HG02943 (cell line): ENCODE results near the gene HIRIP3.

Experiments
- ATAC-seq: cut with Tn5 transposase; IDR thresholded peaks from one replicate; pipeline ENCODE4 v1.9.1; 2021; ENCODE audit warnings: mild to moderate bottlenecking, low read depth, moderate library complexity; ENCODE audit not compliant: unreplicated experiment

Gene HIRIP3

GRCh38 chr16:30000735-30001631 lies 5.6 kb upstream of the HIRIP3 start:
- no peak for ATAC-seq

- ATAC-seq: no peak
Measured at GRCh38 chr16:29999605-30000004, 4.2 kb upstream of the HIRIP3 start.

DNA sequence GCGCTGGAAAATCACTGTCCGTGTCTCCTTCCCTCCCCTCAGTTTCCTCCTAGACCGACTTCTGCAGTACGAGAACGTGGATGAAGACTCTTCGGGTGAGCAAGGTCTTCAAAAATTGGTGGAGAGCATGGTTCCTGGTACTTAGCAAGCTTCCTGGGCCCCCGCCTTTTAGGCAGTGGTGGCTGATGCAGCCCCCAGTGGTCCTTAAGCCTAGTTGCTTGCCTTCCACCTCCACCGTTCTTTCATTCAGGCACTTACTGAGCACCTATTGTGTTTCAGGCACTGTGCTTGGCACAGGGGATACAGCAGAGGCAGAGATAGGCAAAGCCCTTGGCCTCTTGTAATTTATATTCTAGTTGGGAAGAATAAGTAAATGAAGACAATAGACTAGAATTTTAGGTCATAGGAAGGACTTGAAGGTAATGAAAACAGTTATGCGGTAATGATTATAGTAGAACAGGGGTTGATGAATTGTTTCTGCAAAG lies 1.4 kb upstream of the HIRIP3 start:
- ATAC-seq: no peak

DNA sequence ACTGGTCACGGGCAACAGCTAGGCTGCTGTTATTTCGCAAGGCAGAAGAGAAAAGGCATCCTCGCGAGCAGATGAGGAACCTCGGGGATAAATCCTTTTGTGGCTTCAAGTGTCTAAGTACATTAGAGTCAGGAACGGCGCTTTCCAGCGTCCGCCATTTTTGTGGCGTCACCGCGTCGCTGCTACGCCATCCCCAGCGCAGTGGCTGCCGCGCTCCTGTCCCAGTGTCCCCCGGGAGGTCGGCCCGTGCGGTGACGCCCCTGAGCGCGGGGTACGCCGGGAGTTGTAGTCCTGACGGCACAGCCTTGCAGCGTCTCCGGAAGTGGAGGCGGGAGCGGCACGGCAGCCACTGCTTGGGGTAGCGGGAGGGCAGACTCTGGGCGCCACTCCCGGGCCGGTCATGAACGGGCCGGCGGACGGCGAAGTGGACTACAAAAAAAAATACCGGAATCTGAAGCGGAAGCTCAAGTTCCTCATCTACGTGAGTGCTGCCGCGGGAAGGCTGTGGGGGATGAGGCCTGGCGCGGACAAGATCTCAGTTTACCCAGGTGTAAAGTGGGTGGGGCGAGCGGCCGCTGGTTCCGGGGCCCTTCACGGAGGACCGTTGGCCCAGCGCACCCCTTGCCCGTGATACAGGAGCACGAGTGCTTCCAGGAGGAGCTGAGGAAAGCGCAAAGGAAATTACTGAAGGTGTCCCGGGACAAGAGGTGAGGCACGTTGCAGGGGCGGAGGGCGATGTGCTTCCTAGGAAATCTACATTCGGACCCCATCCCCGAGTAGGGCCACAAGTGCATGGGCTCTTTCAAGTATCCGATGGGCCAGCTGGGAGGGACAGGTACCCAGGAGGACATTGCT lies 721 bp upstream of the HIRIP3 start, which contains the start of gene INO80E:
TSS of gene INO80E (plus strand) at position 331 of the 855 bp plus-strand sequence. CDS start at position 401, 70 bp downstream.
- ATAC-seq: peak; percentile 71

GRCh38 chr16:29994600-29995323 lies 655 bp downstream of the HIRIP3 start:
- peak; percentile 39 for ATAC-seq

- no peak for ATAC-seq
Measured at GRCh38 chr16:29993903-29994599, 1.4 kb downstream of the HIRIP3 start.

GRCh38 chr16:29993191-29993902 lies 2.1 kb downstream of the HIRIP3 start:
- ATAC-seq: no peak

GRCh38 chr16:29992344-29992967 lies 3.0 kb downstream of the HIRIP3 start:
- no peak for ATAC-seq

GRCh38 chr16:29991571-29991904 lies 3.9 kb downstream of the HIRIP3 start:
- no peak for ATAC-seq

DNA sequence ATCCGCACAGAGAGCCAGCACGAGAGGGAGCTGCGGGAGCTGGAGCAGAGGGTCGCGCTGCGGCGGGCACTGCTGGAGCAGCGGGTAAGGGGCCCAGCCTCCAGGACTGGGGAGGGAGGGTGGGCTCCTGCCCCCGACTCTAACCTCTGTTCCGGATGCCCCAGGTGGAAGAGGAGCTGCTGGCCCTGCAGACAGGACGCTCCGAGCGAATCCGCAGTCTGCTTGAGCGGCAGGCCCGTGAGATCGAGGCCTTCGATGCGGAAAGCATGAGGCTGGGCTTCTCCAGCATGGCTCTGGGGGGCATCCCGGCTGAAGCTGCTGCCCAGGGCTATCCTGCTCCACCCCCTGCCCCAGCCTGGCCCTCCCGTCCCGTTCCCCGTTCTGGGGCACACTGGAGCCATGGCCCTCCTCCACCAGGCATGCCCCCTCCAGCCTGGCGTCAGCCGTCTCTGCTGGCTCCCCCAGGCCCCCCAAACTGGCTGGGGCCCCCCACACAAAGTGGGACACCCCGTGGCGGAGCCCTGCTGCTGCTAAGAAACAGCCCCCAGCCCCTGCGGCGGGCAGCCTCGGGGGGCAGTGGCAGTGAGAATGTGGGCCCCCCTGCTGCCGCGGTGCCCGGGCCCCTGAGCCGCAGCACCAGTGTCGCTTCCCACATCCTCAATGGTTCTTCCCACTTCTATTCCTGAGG lies 4.4 kb downstream of the HIRIP3 start:
- ATAC-seq: no peak

DNA sequence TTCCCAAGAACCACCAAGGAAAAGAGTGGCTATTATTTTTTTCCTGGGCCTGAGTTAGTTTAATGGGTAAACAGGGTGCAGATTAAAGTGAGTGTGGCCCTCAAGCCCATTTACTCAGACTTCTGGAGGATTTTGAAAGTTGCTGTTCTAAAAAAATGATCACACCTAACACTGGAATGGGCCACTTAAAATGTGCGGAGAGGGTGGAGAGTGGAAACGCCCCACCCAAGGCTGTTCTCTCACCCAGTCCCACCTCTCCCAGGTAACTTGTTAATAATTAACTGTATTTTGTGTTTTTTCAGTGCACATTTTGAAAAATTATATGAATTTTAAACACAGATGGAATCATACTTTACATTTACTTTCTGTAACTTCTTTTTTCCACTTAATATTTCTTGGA lies 5.4 kb downstream of the HIRIP3 start:
- no peak for ATAC-seq

- no peak for ATAC-seq
Measured at GRCh38 chr16:29989111-29989858, 6.1 kb downstream of the HIRIP3 start.

- no peak for ATAC-seq
Measured at GRCh38 chr16:29988346-29989075, 6.9 kb downstream of the HIRIP3 start.

DNA sequence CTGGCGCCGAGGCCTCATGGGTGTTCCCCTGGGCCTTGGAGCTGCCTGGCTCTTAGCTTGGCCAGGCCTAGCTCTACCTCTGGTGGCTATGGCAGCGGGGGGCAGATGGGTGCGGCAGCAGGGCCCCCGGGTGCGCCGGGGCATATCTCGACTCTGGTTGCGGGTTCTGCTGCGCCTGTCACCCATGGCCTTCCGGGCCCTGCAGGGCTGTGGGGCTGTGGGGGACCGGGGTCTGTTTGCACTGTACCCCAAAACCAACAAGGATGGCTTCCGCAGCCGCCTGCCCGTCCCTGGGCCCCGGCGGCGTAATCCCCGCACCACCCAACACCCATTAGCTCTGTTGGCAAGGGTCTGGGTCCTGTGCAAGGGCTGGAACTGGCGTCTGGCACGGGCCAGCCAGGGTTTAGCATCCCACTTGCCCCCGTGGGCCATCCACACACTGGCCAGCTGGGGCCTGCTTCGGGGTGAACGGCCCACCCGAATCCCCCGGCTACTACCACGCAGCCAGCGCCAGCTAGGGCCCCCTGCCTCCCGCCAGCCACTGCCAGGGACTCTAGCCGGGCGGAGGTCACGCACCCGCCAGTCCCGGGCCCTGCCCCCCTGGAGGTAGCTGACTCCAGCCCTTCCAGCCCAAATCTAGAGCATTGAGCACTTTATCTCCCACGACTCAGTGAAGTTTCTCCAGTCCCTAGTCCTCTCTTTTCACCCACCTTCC lies 7.9 kb downstream of the HIRIP3 start:
- ATAC-seq: no peak

DNA sequence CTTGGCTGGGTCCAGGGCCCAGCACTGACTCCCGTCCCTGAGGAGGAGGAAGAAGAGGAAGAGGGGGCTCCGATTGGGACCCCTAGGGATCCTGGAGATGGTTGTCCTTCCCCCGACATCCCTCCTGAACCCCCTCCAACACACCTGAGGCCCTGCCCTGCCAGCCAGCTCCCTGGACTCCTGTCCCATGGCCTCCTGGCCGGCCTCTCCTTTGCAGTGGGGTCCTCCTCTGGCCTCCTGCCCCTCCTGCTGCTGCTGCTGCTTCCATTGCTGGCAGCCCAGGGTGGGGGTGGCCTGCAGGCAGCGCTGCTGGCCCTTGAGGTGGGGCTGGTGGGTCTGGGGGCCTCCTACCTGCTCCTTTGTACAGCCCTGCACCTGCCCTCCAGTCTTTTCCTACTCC lies 8.5 kb downstream of the HIRIP3 start:
- ATAC-seq: no peak

DNA sequence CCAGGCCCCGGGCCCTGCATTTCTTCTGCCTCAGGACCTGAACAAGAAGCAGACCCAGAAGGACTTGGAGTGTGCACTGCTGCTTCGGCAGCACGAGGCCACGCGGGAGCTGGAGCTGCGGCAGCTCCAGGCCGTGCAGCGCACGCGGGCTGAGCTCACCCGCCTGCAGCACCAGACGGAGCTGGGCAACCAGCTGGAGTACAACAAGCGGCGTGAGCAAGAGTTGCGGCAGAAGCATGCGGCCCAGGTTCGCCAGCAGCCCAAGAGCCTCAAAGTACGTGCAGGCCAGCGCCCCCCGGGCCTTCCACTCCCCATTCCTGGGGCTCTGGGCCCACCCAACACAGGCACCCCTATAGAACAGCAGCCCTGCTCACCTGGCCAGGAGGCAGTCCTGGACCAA lies 9.2 kb downstream of the HIRIP3 start:
- no peak for ATAC-seq
